Hypothalamus (tissue), 51 donors: ENCODE results near the gene KRT12.

Experiments used
- DNase-seq, 51 donors: peaks; one replicate each; lab custom pipeline; 2025; lab: John Stamatoyannopoulos, UW

The KRT12 gene

GRCh38 chr17:40848583-40849235 is 18.3 kb downstream of the KRT12 start:
- no peak for DNase-seq

GRCh38 chr17:40846515-40847144 is 20.4 kb downstream of the KRT12 start:
- no peak for DNase-seq

- DNase-seq = no peak
Observed at GRCh38 chr17:40844671-40845107, 22.3 kb downstream of the KRT12 start.

- no peak for DNase-seq
Observed at GRCh38 chr17:40843242-40843641, 23.8 kb downstream of the KRT12 start.

- no peak for DNase-seq
Observed at GRCh38 chr17:40841246-40841645, 25.8 kb downstream of the KRT12 start.

- DNase-seq = no peak
Observed at GRCh38 chr17:40839194-40839593, 27.8 kb downstream of the KRT12 start.

- DNase-seq = no peak
Observed at GRCh38 chr17:40836020-40836419, 31.0 kb downstream of the KRT12 start.

GRCh38 chr17:40833882-40834281 is 33.1 kb downstream of the KRT12 start:
- no peak for DNase-seq

GRCh38 chr17:40832840-40833239 is 34.2 kb downstream of the KRT12 start:
- DNase-seq = no peak

- no peak for DNase-seq
Observed at GRCh38 chr17:40830085-40830776, 36.8 kb downstream of the KRT12 start.

GRCh38 chr17:40828454-40829044 is 38.5 kb downstream of the KRT12 start:
- no peak for DNase-seq

GRCh38 chr17:40827746-40828453 is 39.1 kb downstream of the KRT12 start:
- no peak for DNase-seq

- DNase-seq = no peak
Observed at GRCh38 chr17:40825599-40825998, 41.4 kb downstream of the KRT12 start.

- no peak for DNase-seq
Observed at GRCh38 chr17:40824015-40824832, 42.8 kb downstream of the KRT12 start.

GRCh38 chr17:40822132-40822812 is 44.8 kb downstream of the KRT12 start, which contains the start of gene KRT10:
Gene KRT10, minus strand, starts transcription at chr17:40822614. Its CDS starts 29 bp downstream, at chr17:40822585.
- no peak for DNase-seq

- DNase-seq = no peak
Observed at GRCh38 chr17:40821536-40821935, 45.5 kb downstream of the KRT12 start.

- DNase-seq = no peak
Observed at GRCh38 chr17:40820228-40820838, 46.7 kb downstream of the KRT12 start.

- peak in 1 of 51 donors; percentile 1 for DNase-seq
Observed at GRCh38 chr17:40819528-40820125, 47.4 kb downstream of the KRT12 start.
